Parathyroid adenoma (tissue), 2 donors: ENCODE data around the gene LACTBL1.

Experiments
- H2AFZ ChIP-seq: fragments of 300-600 bp; sonication (generic); one replicate; pipeline ENCODE4 v1.7.0; 2017; ENCODE audit warnings: antibody characterized with exemption, mild to moderate bottlenecking
- H3K27ac ChIP-seq: fragments of 300-600 bp; sonication (generic); one replicate; pipeline ENCODE4 v1.7.0; 2017
- H3K27me3 ChIP-seq: fragments of 300-600 bp; sonication (generic); one replicate; pipeline ENCODE4 v1.7.0; 2017; ENCODE audit warnings: low read length; ENCODE audit not compliant: control insufficient read depth, insufficient read depth
- H3K36me3 ChIP-seq: fragments of 300-600 bp; sonication (generic); one replicate; pipeline ENCODE4 v1.7.0; 2017; ENCODE audit warnings: low read length; ENCODE audit not compliant: control insufficient read depth, insufficient read depth
- H3K4me1 ChIP-seq: fragments of 300-600 bp; sonication (generic); one replicate; pipeline ENCODE4 v1.7.0; 2017; ENCODE audit warnings: control low read depth
- H3K4me2 ChIP-seq: fragments of 300-600 bp; sonication (generic); one replicate; pipeline ENCODE4 v1.7.0; 2017; ENCODE audit warnings: low read length
- H3K4me3 ChIP-seq: fragments of 300-600 bp; sonication (generic); one replicate; pipeline ENCODE4 v1.7.0; 2017; ENCODE audit warnings: low read depth, low read length
- H3K79me2 ChIP-seq: fragments of 300-600 bp; sonication (generic); one replicate; pipeline ENCODE4 v1.7.0; 2017; ENCODE audit warnings: control low read depth
- H3K9ac ChIP-seq: fragments of 300-600 bp; sonication (generic); one replicate; pipeline ENCODE4 v1.7.0; 2017; ENCODE audit warnings: mild to moderate bottlenecking
- H3K9me3 ChIP-seq: fragments of 300-600 bp; sonication (generic); one replicate; pipeline ENCODE4 v1.7.0; 2017; ENCODE audit warnings: low read length; ENCODE audit not compliant: control insufficient read depth
- TF ChIP-seq, protein P1 (sequence below): fragments of 300-600 bp; sonication (generic); IDR thresholded peaks from one replicate; pipeline ENCODE4 v1.7.0; 2017; ENCODE audit warnings: antibody characterized with exemption, mild to moderate bottlenecking
- donor health status: primary hyperparathyroidism.

Gene LACTBL1

DNA sequence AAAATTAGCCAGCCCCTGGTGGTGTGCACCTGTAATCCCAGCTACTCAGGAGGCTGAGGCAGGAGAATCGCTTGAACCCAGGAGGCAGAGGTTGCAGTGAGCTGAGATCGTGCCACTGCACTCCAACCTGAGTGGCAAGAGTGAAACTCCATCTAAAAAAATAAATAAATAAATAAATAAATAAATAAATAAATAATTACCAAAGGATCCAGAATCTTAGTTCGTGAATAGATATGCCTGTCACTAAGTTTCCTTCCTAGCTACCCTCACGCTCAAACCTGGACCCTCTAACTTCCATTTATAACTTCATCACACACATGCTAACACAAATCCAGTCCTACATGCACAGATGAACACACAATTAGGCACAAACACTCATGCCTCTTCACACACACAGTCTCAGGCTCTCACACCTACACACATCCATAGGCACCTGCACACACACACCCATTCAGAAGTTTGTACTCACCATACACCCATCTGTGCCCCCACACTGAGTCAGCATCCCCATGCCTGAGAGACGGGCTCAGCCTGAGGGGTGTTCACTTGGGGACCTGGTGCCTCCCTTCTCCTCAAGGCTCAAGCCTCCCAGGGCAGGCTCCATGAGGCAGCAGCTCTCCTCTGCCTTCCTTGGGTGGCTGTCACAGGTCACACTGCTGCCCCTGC, 61.5 kb downstream of the LACTBL1 start:
- H3K4me3 ChIP-seq = no peak overlapping the region
- H3K79me2 ChIP-seq = no peaks in the 10 kb centered on the region
- no peaks in the 10 kb centered on the region for H3K4me1 ChIP-seq
- no peaks in the 10 kb centered on the region for H3K36me3 ChIP-seq
- no peaks in the 10 kb centered on the region for H3K27me3 ChIP-seq
- H3K27ac ChIP-seq = no peak overlapping the region
- TF ChIP-seq, protein P1, sequence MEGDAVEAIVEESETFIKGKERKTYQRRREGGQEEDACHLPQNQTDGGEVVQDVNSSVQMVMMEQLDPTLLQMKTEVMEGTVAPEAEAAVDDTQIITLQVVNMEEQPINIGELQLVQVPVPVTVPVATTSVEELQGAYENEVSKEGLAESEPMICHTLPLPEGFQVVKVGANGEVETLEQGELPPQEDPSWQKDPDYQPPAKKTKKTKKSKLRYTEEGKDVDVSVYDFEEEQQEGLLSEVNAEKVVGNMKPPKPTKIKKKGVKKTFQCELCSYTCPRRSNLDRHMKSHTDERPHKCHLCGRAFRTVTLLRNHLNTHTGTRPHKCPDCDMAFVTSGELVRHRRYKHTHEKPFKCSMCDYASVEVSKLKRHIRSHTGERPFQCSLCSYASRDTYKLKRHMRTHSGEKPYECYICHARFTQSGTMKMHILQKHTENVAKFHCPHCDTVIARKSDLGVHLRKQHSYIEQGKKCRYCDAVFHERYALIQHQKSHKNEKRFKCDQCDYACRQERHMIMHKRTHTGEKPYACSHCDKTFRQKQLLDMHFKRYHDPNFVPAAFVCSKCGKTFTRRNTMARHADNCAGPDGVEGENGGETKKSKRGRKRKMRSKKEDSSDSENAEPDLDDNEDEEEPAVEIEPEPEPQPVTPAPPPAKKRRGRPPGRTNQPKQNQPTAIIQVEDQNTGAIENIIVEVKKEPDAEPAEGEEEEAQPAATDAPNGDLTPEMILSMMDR = no peak
- H3K9me3 ChIP-seq = no peaks in the 10 kb centered on the region
- no peak overlapping the region for H3K4me2 ChIP-seq
- no peak overlapping the region for H3K9ac ChIP-seq
- no peak overlapping the region for H2AFZ ChIP-seq

DNA sequence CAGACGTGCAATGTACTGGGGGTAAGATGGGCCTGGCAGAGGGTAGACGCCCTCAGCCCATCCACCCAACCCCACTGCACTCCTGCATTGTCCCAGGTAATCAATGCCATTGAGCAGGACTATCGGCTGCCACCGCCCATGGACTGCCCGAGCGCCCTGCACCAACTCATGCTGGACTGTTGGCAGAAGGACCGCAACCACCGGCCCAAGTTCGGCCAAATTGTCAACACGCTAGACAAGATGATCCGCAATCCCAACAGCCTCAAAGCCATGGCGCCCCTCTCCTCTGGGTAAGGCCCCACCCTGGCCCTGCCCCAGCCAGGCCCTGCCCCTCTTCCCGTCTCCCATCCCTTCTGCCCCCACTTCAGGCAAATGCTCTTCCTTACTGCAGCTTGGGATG, 62.4 kb downstream of the LACTBL1 start:
- H3K27ac ChIP-seq = no peak overlapping the region
- H3K9me3 ChIP-seq = no peaks in the 10 kb centered on the region
- no peak overlapping the region for H3K4me2 ChIP-seq
- no peaks in the 10 kb centered on the region for H3K36me3 ChIP-seq
- H3K27me3 ChIP-seq = no peaks in the 10 kb centered on the region
- H3K4me1 ChIP-seq = no peaks in the 10 kb centered on the region
- TF ChIP-seq, protein P1 = no peak
- H2AFZ ChIP-seq = no peak overlapping the region
- H3K4me3 ChIP-seq = no peak overlapping the region
- H3K79me2 ChIP-seq = no peaks in the 10 kb centered on the region
- H3K9ac ChIP-seq = no peak overlapping the region

DNA sequence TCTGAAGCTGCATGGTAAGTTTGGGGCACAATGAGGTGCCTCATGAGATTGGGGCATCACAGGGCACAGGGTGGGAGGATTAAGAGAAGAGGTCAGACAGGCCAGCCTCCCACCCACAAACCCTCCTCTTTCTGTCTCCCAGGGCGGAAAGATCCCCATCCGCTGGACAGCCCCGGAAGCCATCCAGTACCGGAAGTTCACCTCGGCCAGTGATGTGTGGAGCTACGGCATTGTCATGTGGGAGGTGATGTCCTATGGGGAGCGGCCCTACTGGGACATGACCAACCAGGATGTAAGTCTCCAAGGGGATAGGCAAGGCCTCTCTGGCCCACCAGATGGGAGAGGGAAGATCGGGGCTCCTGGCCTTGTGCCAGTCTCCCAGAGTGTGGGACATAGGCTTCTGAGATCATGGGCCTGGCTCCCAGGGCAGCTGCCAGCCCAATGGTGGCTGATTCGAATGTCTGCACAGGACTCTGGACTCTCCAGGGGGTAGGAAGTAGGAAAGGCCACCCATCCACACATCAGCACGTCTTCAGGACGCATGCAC, 63.7 kb downstream of the LACTBL1 start:
- TF ChIP-seq, protein P1 = no peak
- Histone ChIP-seq H3K4me3 (no peak overlapping the region), H3K9ac (no peak overlapping the region), H3K79me2 (no peaks in the 10 kb centered on the region), H3K4me2 (no peak overlapping the region), H3K36me3 (no peaks in the 10 kb centered on the region), H3K4me1 (no peaks in the 10 kb centered on the region), H3K9me3 (no peaks in the 10 kb centered on the region), H2AFZ (no peak overlapping the region), H3K27ac (no peak overlapping the region), H3K27me3 (no peaks in the 10 kb centered on the region)

DNA sequence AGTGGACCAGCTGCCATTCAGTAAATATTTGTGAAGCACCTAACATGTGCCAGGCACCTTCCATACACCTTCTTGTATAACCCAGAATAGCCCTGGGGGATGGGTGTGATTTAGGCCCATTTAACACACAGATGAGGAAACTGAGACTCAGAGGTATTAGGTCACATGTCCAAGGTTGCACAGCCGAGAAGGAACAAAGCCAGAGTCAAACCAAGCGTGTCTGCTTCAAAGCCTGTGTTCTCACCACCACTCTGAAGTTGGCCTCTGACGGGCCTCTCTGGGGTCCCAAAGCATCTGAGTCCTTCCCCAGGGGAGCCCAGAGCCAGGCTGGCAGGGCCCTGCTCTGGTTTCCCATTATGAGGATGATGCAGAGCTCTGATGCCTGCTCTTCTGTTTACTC, 65.1 kb downstream of the LACTBL1 start:
- TF ChIP-seq, protein P1 = no peak
- H3K4me3 ChIP-seq = no peak overlapping the region
- no peak overlapping the region for H3K27ac ChIP-seq

DNA sequence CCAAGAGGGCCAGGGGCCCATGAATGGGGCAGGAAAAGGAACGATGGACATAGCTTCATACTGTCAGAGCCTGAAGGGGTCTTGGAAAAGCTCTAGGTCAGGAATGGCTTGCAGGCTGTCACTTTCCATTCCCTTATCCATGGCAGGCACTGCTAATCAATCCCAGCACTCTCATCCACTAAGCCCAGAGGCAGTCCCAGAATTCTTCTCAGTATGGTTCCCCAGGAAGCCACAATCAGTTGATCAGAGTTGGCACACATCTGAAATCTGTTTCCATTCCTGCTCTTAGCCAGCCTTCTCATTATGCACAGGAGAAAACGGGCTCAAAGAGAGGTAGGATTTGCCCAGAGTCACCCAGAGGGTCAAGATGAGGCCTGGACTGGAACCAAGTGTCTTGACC, 65.7 kb downstream of the LACTBL1 start:
- Histone ChIP-seq H3K27me3 (no peaks in the 10 kb centered on the region), H3K27ac (no peak overlapping the region), H3K4me1 (no peaks in the 10 kb centered on the region), H3K79me2 (no peaks in the 10 kb centered on the region), H3K4me2 (no peak overlapping the region), H3K9ac (no peak overlapping the region), H3K4me3 (no peak overlapping the region), H3K9me3 (no peaks in the 10 kb centered on the region), H3K36me3 (no peaks in the 10 kb centered on the region), H2AFZ (no peak overlapping the region)
- TF ChIP-seq, protein P1 = no peak

More for the DNA sequence above, 65.1 kb downstream of the LACTBL1 start:
- Histone ChIP-seq H3K36me3 (no peaks in the 10 kb centered on the region), H3K27me3 (no peaks in the 10 kb centered on the region), H3K4me1 (no peaks in the 10 kb centered on the region), H3K4me2 (no peak overlapping the region), H3K9me3 (no peaks in the 10 kb centered on the region), H2AFZ (no peak overlapping the region), H3K79me2 (no peaks in the 10 kb centered on the region), H3K9ac (no peak overlapping the region)
